Gastrocnemius medialis (tissue), 4 donors: ENCODE data around the gene FHOD3.

Experiments
- CTCF ChIP-seq, 5 experiments: fragments of 450-650 bp in 3 of 5; fragments of 200-600 bp in 2 of 5; sonication (generic) in 2 of 5; IDR thresholded peaks in 4 of 5; conservative IDR thresholded peaks in 1 of 5; 1 replicate in 4 of 5; 2 replicates in 1 of 5; pipeline ENCODE4 v1.5.1; 2016 to 2019; ENCODE audit warnings: antibody characterized with exemption in 5 of 5, mild to moderate bottlenecking in 3 of 5, moderate library complexity in 3 of 5
- POLR2A ChIP-seq, 2 donors: fragments of 450-650 bp; IDR thresholded peaks; one replicate each; pipeline ENCODE4 v1.6.1; 2017; ENCODE audit warnings: antibody characterized with exemption in 2 of 2, mild to moderate bottlenecking in 2 of 2, moderate library complexity in 2 of 2

DNA sequence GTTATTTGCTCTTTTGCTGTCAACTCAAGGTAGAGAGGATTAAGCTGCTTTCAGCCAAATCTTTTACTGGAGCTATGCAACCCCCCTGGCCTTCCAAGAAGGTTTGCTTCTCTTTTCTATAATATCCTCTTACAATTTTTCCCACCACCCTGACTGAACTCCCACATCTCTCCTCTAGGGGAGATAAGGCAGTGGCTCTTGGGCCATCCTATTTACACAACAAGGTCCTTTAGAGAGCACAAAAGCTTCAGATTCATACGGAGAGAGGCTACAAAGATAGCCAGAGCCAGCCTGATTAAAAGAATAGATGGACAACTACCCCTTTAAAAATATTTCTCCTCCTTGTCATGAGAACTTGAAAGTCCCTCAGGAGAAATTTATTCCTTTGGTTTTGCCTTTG lies 435.6 kb downstream of the FHOD3 start:
- TF ChIP-seq CTCF (IDR thresholded peaks at IDR 0.05 in 4 of 5, conservative IDR thresholded peaks at IDR 0.05 in 1 of 5), result no peak
- no peak for TF ChIP-seq POLR2A (IDR thresholded peaks at IDR 0.05)
